ENCODE results near the gene AMPD3.

AMPD3 gene

GRCh38 chr11:10415817-10416392 is 39.2 kb upstream of the AMPD3 start:
- Histone ChIP-seq H3K4me3 (ENCODE audit: low read length) (no peak overlapping the region), H3K79me2 (ENCODE audit: low read length) (no peaks in the 10 kb centered on the region), H3K36me3 (replicated peaks; ENCODE audit: low read depth, low read length) (no peaks in the 10 kb centered on the region), H2AFZ (ENCODE audit: low read depth, low read length) (no peak overlapping the region), H3K9ac (ENCODE audit: low read length) (no peak overlapping the region), H3K4me2 (ENCODE audit: low read length) (no peak overlapping the region), H3K4me1 (ENCODE audit: low read length) (no peaks in the 10 kb centered on the region), H4K20me1 (ENCODE audit: insufficient read depth, low read length) (no peaks in the 10 kb centered on the region), H3K9me3 (ENCODE audit: insufficient read depth, low read length) (no peaks in the 10 kb centered on the region), H3K27ac (ENCODE audit: low read length) (no peak overlapping the region), H3K27me3 (ENCODE audit: low read depth, low read length) (peaks cover 14% of the 10 kb centered on the region; the same call in 1 of the 2 replicates)
- TF ChIP-seq EZH2phosphoT487 (IDR thresholded peaks at IDR 0.05; ENCODE audit: low read depth), result no peak
- TF ChIP-seq CTCF (IDR thresholded peaks at IDR 0.05; ENCODE audit: low read depth, low read length), result peak; percentile 45

- no peak overlapping the region for H3K4me2 ChIP-seq (ENCODE audit: low read length)
These were observed 36.7 kb upstream of the AMPD3 start for GRCh38 chr11:10418259-10418949.

GRCh38 chr11:10418950-10419310 is 36.1 kb upstream of the AMPD3 start:
- H2AFZ ChIP-seq (ENCODE audit: low read depth, low read length), result no peak overlapping the region
- H3K36me3 ChIP-seq (replicated peaks; ENCODE audit: low read depth, low read length), result no peaks in the 10 kb centered on the region
- no peaks in the 10 kb centered on the region for H3K79me2 ChIP-seq (ENCODE audit: low read length)
- TF ChIP-seq CTCF (IDR thresholded peaks at IDR 0.05; ENCODE audit: low read depth, low read length), result no peak
- TF ChIP-seq EZH2phosphoT487 (IDR thresholded peaks at IDR 0.05; ENCODE audit: low read depth), result no peak
- no peak overlapping the region for H3K27ac ChIP-seq (ENCODE audit: low read length)
- H3K4me1 ChIP-seq (ENCODE audit: low read length), result no peaks in the 10 kb centered on the region
- H3K4me2 ChIP-seq (ENCODE audit: low read length), result no peak overlapping the region
- H3K9me3 ChIP-seq (ENCODE audit: insufficient read depth, low read length), result no peaks in the 10 kb centered on the region
- H3K27me3 ChIP-seq (ENCODE audit: low read depth, low read length), result peaks cover 19% of the 10 kb centered on the region; the same call in 1 of the 2 replicates
- H3K4me3 ChIP-seq (ENCODE audit: low read length), result no peak overlapping the region
- H4K20me1 ChIP-seq (ENCODE audit: insufficient read depth, low read length), result no peaks in the 10 kb centered on the region
- H3K9ac ChIP-seq (ENCODE audit: low read length), result no peak overlapping the region

More at GRCh38 chr11:10418259-10418949, 36.7 kb upstream of the AMPD3 start:
- TF ChIP-seq CTCF (IDR thresholded peaks at IDR 0.05; ENCODE audit: low read depth, low read length) (no peak), EZH2phosphoT487 (IDR thresholded peaks at IDR 0.05; ENCODE audit: low read depth) (no peak)
- Histone ChIP-seq H3K9ac (ENCODE audit: low read length) (no peak overlapping the region), H3K9me3 (ENCODE audit: insufficient read depth, low read length) (no peaks in the 10 kb centered on the region), H3K4me3 (ENCODE audit: low read length) (no peak overlapping the region), H3K27me3 (ENCODE audit: low read depth, low read length) (peaks cover 19% of the 10 kb centered on the region; the same call in 1 of the 2 replicates), H3K36me3 (replicated peaks; ENCODE audit: low read depth, low read length) (no peaks in the 10 kb centered on the region), H2AFZ (ENCODE audit: low read depth, low read length) (no peak overlapping the region), H4K20me1 (ENCODE audit: insufficient read depth, low read length) (no peaks in the 10 kb centered on the region), H3K27ac (ENCODE audit: low read length) (no peak overlapping the region), H3K79me2 (ENCODE audit: low read length) (no peaks in the 10 kb centered on the region), H3K4me1 (ENCODE audit: low read length) (no peaks in the 10 kb centered on the region)

- Histone ChIP-seq H3K9me3 (ENCODE audit: insufficient read depth, low read length) (no peaks in the 10 kb centered on the region), H3K36me3 (replicated peaks; ENCODE audit: low read depth, low read length) (no peaks in the 10 kb centered on the region), H2AFZ (ENCODE audit: low read depth, low read length) (no peak overlapping the region)
These were observed 28.6 kb upstream of the AMPD3 start for GRCh38 chr11:10426475-10426874.

More at GRCh38 chr11:10426475-10426874, 28.6 kb upstream of the AMPD3 start:
- no peaks in the 10 kb centered on the region for H3K4me1 ChIP-seq (ENCODE audit: low read length)
- TF ChIP-seq CTCF (IDR thresholded peaks at IDR 0.05; ENCODE audit: low read depth, low read length) (no peak), EZH2phosphoT487 (IDR thresholded peaks at IDR 0.05; ENCODE audit: low read depth) (no peak)
- no peaks in the 10 kb centered on the region for H3K79me2 ChIP-seq (ENCODE audit: low read length)
- H3K4me2 ChIP-seq (ENCODE audit: low read length), result no peak overlapping the region
- no peak overlapping the region for H3K9ac ChIP-seq (ENCODE audit: low read length)
- no peaks in the 10 kb centered on the region for H4K20me1 ChIP-seq (ENCODE audit: insufficient read depth, low read length)
- 0 out of 2 replicates have a peak, but pooled peaks cover 9% of the 10 kb centered on the region for H3K27me3 ChIP-seq (ENCODE audit: low read depth, low read length)
- H3K27ac ChIP-seq (ENCODE audit: low read length), result no peak overlapping the region
- no peak overlapping the region for H3K4me3 ChIP-seq (ENCODE audit: low read length)
